Measurements from ENCODE around the gene ZNF654. TPM values are rescaled to one million over a fixed set of nuclear protein-coding genes. Genes with fewer than 3 reads are reported as not detected.

The ZNF654 gene
- total RNA-seq, 1 donor from 2014 or later = 15.3 TPM

- Mint-ChIP-seq H3K27ac (no peak overlapping the region), H3K27me3 (no peaks in the 10 kb centered on the region), H3K36me3 (no peaks in the 10 kb centered on the region), H3K4me1 (ENCODE audit: unreplicated experiment) (no peaks in the 10 kb centered on the region), H3K4me3 (no peak overlapping the region), H3K9me3 (no peaks in the 10 kb centered on the region)
- no peak for TF ChIP-seq CTCF (conservative IDR thresholded peaks at IDR 0.05)
- no peak for DNase-seq (ENCODE audit: extremely low spot score, unreplicated experiment)
Observed at GRCh38 chr3:88034491-88035275, 24.4 kb upstream of the ZNF654 start.

GRCh38 chr3:88036221-88036620 is 22.8 kb upstream of the ZNF654 start:
- Mint-ChIP-seq H3K4me1 (ENCODE audit: unreplicated experiment) (no peaks in the 10 kb centered on the region), H3K4me3 (no peak overlapping the region), H3K36me3 (no peaks in the 10 kb centered on the region), H3K27ac (no peak overlapping the region), H3K27me3 (no peaks in the 10 kb centered on the region), H3K9me3 (no peaks in the 10 kb centered on the region)
- TF ChIP-seq CTCF (conservative IDR thresholded peaks at IDR 0.05) = no peak
- DNase-seq (ENCODE audit: extremely low spot score, unreplicated experiment) = no peak

GRCh38 chr3:88038566-88038965 is 20.5 kb upstream of the ZNF654 start:
- Mint-ChIP-seq H3K4me3 (no peak overlapping the region), H3K27ac (no peak overlapping the region), H3K4me1 (ENCODE audit: unreplicated experiment) (no peaks in the 10 kb centered on the region), H3K36me3 (no peaks in the 10 kb centered on the region), H3K27me3 (no peaks in the 10 kb centered on the region), H3K9me3 (no peaks in the 10 kb centered on the region)
- no peak for DNase-seq (ENCODE audit: extremely low spot score, unreplicated experiment)
- no peak for TF ChIP-seq CTCF (conservative IDR thresholded peaks at IDR 0.05)

GRCh38 chr3:88040529-88040928 is 18.5 kb upstream of the ZNF654 start:
- H3K36me3 Mint-ChIP-seq = no peaks in the 10 kb centered on the region
- no peak overlapping the region for H3K27ac Mint-ChIP-seq
- H3K4me3 Mint-ChIP-seq = no peak overlapping the region
- H3K27me3 Mint-ChIP-seq = no peaks in the 10 kb centered on the region
- TF ChIP-seq CTCF (conservative IDR thresholded peaks at IDR 0.05) = no peak
- no peaks in the 10 kb centered on the region for H3K4me1 Mint-ChIP-seq (ENCODE audit: unreplicated experiment)
- DNase-seq (ENCODE audit: extremely low spot score, unreplicated experiment) = no peak
- no peaks in the 10 kb centered on the region for H3K9me3 Mint-ChIP-seq

GRCh38 chr3:88041005-88041404 is 18.1 kb upstream of the ZNF654 start:
- Mint-ChIP-seq H3K4me3 (no peak overlapping the region), H3K4me1 (ENCODE audit: unreplicated experiment) (no peaks in the 10 kb centered on the region), H3K27ac (no peak overlapping the region), H3K36me3 (no peaks in the 10 kb centered on the region), H3K9me3 (no peaks in the 10 kb centered on the region), H3K27me3 (no peaks in the 10 kb centered on the region)
- TF ChIP-seq CTCF (conservative IDR thresholded peaks at IDR 0.05) = no peak
- DNase-seq (ENCODE audit: extremely low spot score, unreplicated experiment) = no peak
